Measurements from ENCODE around the gene THAP8. TPM values are rescaled to one million over a fixed set of nuclear protein-coding genes. Genes with fewer than 3 reads are reported as not detected.

THAP8 gene
- total and polyA plus RNA-seq, 2 of the 13 experiments (the other 11 are each of a cell fraction or from before 2014, with no cell fraction given) = 1.7 to 3.7 TPM

DNA sequence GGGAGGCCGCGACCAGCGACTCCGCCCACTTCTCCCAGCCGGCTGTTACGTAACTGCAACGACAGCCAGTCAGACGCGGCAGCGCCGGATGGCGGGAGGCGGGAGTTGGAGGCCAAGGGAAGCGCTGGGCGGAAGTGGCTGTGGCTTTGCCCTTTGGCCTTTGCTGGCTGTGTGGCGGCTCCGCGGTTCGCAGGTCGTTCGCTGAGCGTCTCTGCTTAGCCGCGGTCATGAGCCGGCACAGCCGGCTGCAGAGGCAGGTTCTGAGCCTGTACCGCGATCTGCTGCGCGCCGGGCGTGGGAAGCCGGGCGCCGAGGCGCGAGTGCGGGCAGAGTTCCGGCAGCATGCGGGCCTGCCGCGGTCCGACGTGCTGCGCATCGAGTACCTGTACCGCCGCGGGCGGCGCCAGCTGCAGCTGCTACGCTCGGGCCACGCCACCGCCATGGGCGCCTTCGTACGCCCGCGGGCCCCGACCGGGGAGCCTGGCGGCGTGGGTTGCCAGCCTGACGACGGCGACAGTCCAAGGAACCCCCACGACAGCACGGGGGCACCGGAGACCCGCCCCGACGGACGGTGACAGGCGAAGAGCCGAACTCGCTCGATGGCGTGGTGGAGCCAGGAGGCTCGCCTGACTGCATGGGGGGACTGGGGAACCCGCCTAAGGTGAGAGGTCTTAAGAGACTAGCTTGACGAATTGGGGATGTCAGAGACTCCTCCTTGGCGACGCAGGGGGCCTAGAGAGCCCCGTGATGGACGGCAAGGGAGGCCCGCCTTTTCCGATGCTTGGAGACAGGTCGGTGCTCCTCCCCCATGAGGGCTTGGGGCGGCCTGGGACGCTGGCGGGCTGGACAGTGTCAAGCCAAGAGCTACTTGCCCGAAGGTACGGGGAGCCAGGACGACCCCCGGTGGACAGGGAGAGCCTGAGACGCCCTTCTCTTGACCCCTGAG is 58.8 kb downstream of the THAP8 start, which contains the start of gene SDHAF1 (continued):
- TF ChIP-seq, protein P1, sequence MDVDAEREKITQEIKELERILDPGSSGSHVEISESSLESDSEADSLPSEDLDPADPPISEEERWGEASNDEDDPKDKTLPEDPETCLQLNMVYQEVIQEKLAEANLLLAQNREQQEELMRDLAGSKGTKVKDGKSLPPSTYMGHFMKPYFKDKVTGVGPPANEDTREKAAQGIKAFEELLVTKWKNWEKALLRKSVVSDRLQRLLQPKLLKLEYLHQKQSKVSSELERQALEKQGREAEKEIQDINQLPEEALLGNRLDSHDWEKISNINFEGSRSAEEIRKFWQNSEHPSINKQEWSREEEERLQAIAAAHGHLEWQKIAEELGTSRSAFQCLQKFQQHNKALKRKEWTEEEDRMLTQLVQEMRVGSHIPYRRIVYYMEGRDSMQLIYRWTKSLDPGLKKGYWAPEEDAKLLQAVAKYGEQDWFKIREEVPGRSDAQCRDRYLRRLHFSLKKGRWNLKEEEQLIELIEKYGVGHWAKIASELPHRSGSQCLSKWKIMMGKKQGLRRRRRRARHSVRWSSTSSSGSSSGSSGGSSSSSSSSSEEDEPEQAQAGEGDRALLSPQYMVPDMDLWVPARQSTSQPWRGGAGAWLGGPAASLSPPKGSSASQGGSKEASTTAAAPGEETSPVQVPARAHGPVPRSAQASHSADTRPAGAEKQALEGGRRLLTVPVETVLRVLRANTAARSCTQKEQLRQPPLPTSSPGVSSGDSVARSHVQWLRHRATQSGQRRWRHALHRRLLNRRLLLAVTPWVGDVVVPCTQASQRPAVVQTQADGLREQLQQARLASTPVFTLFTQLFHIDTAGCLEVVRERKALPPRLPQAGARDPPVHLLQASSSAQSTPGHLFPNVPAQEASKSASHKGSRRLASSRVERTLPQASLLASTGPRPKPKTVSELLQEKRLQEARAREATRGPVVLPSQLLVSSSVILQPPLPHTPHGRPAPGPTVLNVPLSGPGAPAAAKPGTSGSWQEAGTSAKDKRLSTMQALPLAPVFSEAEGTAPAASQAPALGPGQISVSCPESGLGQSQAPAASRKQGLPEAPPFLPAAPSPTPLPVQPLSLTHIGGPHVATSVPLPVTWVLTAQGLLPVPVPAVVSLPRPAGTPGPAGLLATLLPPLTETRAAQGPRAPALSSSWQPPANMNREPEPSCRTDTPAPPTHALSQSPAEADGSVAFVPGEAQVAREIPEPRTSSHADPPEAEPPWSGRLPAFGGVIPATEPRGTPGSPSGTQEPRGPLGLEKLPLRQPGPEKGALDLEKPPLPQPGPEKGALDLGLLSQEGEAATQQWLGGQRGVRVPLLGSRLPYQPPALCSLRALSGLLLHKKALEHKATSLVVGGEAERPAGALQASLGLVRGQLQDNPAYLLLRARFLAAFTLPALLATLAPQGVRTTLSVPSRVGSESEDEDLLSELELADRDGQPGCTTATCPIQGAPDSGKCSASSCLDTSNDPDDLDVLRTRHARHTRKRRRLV (CRISPR knock-in tag; IDR thresholded peaks at IDR 0.05) = no peak
- TF ChIP-seq ZFAT (CRISPR knock-in tag; conservative IDR thresholded peaks at IDR 0.05) (no peak), MLLT10 (CRISPR knock-in tag; IDR thresholded peaks at IDR 0.05) (no peak), THAP11 (CRISPR knock-in tag; IDR thresholded peaks at IDR 0.05) (peak; percentile 90), KLF9 (CRISPR knock-in tag; IDR thresholded peaks at IDR 0.05; ENCODE audit: low read depth) (0 out of 2 replicates have a peak, but pooled peaks have one; percentile 53), CHD4 (IDR thresholded peaks at IDR 0.05; ENCODE audit: borderline replicate concordance, low read length) (no peak), KMT2A (CRISPR knock-in tag; IDR thresholded peaks at IDR 0.05) (peak; percentile 91), ATRX (CRISPR knock-in tag; IDR thresholded peaks at IDR 0.05; ENCODE audit: borderline replicate concordance) (no peak), MXD4 (CRISPR knock-in tag; IDR thresholded peaks at IDR 0.05) (no peak; the same call in 1 of the 2 replicates), RBM22 (optimal IDR thresholded peaks at IDR 0.05; ENCODE audit: low read length) (peak; percentile 29), ZFP90 (CRISPR knock-in tag; IDR thresholded peaks at IDR 0.05; ENCODE audit: borderline replicate concordance) (no peak), ZNF510 (CRISPR knock-in tag; IDR thresholded peaks at IDR 0.05; ENCODE audit: low read depth) (no peak), ZNF333 (CRISPR knock-in tag; IDR thresholded peaks at IDR 0.05; ENCODE audit: borderline replicate concordance) (0 out of 2 replicates have a peak, but pooled peaks have one; percentile 5), MED1 (CRISPR knock-in tag; IDR thresholded peaks at IDR 0.05) (0 out of 2 replicates have a peak, but pooled peaks have one; percentile 26), ZNF781 (CRISPR knock-in tag; IDR thresholded peaks at IDR 0.05; ENCODE audit: borderline replicate concordance, not compliant biosample characterization) (peak; percentile 15), ZNF530 (CRISPR knock-in tag; IDR thresholded peaks at IDR 0.05; ENCODE audit: low read depth) (no peak), ZNF782 (CRISPR knock-in tag; IDR thresholded peaks at IDR 0.05; ENCODE audit: borderline replicate concordance) (peak; percentile 81; the same call in 1 of the 2 replicates)
- TF ChIP-seq, protein P2, sequence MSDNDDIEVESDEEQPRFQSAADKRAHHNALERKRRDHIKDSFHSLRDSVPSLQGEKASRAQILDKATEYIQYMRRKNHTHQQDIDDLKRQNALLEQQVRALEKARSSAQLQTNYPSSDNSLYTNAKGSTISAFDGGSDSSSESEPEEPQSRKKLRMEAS (IDR thresholded peaks at IDR 0.05) = peak; percentile 75
- TF ChIP-seq, protein P3, sequence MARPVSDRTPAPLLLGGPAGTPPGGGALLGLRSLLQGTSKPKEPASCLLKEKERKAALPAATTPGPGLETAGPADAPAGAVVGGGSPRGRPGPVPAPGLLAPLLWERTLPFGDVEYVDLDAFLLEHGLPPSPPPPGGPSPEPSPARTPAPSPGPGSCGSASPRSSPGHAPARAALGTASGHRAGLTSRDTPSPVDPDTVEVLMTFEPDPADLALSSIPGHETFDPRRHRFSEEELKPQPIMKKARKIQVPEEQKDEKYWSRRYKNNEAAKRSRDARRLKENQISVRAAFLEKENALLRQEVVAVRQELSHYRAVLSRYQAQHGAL (CRISPR knock-in tag; IDR thresholded peaks at IDR 0.05; ENCODE audit: not compliant biosample characterization) = no peak
- TF ChIP-seq, protein P4, sequence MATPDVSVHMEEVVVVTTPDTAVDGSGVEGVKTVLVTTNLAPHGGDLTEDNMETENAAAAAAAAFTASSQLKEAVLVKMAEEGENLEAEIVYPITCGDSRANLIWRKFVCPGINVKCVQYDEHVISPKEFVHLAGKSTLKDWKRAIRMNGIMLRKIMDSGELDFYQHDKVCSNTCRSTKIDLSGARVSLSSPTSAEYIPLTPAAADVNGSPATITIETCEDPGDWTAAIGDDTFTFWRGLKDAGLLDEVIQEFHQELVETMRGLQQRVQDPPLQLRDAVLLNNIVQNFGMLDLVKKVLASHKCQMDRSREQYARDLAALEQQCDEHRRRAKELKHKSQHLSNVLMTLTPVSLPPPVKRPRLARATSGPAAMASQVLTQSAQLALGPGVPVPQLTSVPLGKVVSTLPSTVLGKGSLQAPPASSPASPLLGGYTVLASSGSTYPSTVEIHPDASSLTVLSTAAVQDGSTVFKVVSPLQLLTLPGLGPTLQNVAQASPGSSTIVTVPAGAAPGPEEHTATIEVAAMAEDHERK (CRISPR knock-in tag; IDR thresholded peaks at IDR 0.05; ENCODE audit: low read depth) = peak; percentile 46; the same call in 1 of the 2 replicates
- TF ChIP-seq, protein P5, sequence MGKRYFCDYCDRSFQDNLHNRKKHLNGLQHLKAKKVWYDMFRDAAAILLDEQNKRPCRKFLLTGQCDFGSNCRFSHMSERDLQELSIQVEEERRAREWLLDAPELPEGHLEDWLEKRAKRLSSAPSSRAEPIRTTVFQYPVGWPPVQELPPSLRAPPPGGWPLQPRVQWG (CRISPR knock-in tag; IDR thresholded peaks at IDR 0.05; ENCODE audit: borderline replicate concordance, low read depth) = no peak
